IMR-90 (cell line): Measurements from ENCODE around the gene SECTM1. TPM values are rescaled to one million over a fixed set of nuclear protein-coding genes. Genes with fewer than 3 reads are reported as not detected.

Experiments
- ATAC-seq: fragments of 200-7000 bp; cut with Tn5 transposase; 2 replicates; pipeline ENCODE4 v1.9.1; 2020; ENCODE audit warnings: low read depth, mild to moderate bottlenecking, moderate library complexity
- BruUV-seq: library from RNA; stranded (reverse); fragments of 400-500 nt; replicated peaks from 2 replicates; lab custom pipeline; 2021; lab: Mats Ljungman, UMichigan
- CTCF ChIA-PET: fragments of 300-600 bp; formaldehyde crosslinking; extraction: SDS; loops from one replicate; lab custom pipeline; 2021; ENCODE audit warnings: antibody characterized with exemption; lab: Yijun Ruan, JAX
- POLR2A ChIA-PET: fragments of 300-600 bp; sonication (Branson Sonifier 250); formaldehyde crosslinking; loops from one replicate; lab custom pipeline; 2022; ENCODE audit warnings: antibody characterized with exemption; ENCODE audit not compliant: unreplicated experiment; lab: Charles Lee
- DNase-seq: peaks from one replicate; pipeline ENCODE4 v3.0.0; 2013
- H2AFZ ChIP-seq: replicated peaks from 2 replicates; pipeline ENCODE3; 2013; ENCODE audit warnings: low read length, mild to moderate bottlenecking; ENCODE audit not compliant: poor library complexity
- H2AK5ac ChIP-seq: 2 replicates; pipeline ENCODE4 v1.6.1; 2013; ENCODE audit warnings: low read depth, low read length, inconsistent platforms
- H2AK9ac ChIP-seq: replicated peaks from 2 replicates; pipeline ENCODE3; 2013; ENCODE audit warnings: mild to moderate bottlenecking, low read depth, low read length, moderate library complexity; ENCODE audit not compliant: poor library complexity
- H2BK120ac ChIP-seq: 2 replicates; pipeline ENCODE4 v1.6.1; 2013; ENCODE audit warnings: low read depth, low read length, inconsistent platforms
- H2BK15ac ChIP-seq: 3 replicates; pipeline ENCODE4 v1.6.1; 2013; ENCODE audit warnings: low read depth, low read length, inconsistent platforms
- H2BK20ac ChIP-seq: 2 replicates; pipeline ENCODE4 v1.6.1; 2013; ENCODE audit warnings: low read depth, mild to moderate bottlenecking, inconsistent platforms, low read length, moderate library complexity
- H2BK5ac ChIP-seq: 2 replicates; pipeline ENCODE4 v1.6.1; 2013; ENCODE audit warnings: mild to moderate bottlenecking, low read depth, low read length, inconsistent platforms; ENCODE audit not compliant: poor library complexity, severe bottlenecking
- H3K14ac ChIP-seq: replicated peaks from 2 replicates; pipeline ENCODE4 v1.6.1; 2013; ENCODE audit warnings: low read depth, low read length, inconsistent platforms
- H3K18ac ChIP-seq: 2 replicates; pipeline ENCODE4 v1.6.1; 2013; ENCODE audit warnings: low read depth, low read length, control low read depth
- H3K23ac ChIP-seq: 2 replicates; pipeline ENCODE4 v1.6.1; 2013; ENCODE audit warnings: low read depth, low read length, inconsistent platforms
- H3K27ac ChIP-seq: 2 replicates; pipeline ENCODE4 v1.5.1; 2013; ENCODE audit warnings: mild to moderate bottlenecking, control low read depth, low read length; ENCODE audit not compliant: insufficient read depth
- H3K27me3 ChIP-seq: 2 replicates; pipeline ENCODE4 v1.6.1; 2013; ENCODE audit warnings: low read length; ENCODE audit not compliant: control insufficient read depth, insufficient read depth
- H3K36me3 ChIP-seq: 2 replicates; pipeline ENCODE4 v1.6.1; 2013; ENCODE audit warnings: low read length, mixed read lengths; ENCODE audit not compliant: control insufficient read depth, insufficient read depth
- H3K4ac ChIP-seq: 2 replicates; pipeline ENCODE4 v1.6.1; 2013; ENCODE audit warnings: low read depth, low read length, inconsistent platforms
- H3K4me1 ChIP-seq: 2 replicates; pipeline ENCODE4 v1.6.1; 2013; ENCODE audit warnings: low read length, mixed read lengths; ENCODE audit not compliant: control insufficient read depth, insufficient read depth
- H3K4me2 ChIP-seq: 2 replicates; pipeline ENCODE4 v1.6.1; 2013; ENCODE audit warnings: low read depth, mild to moderate bottlenecking, control low read depth, low read length, moderate library complexity
- H3K4me3 ChIP-seq: 2 replicates; pipeline ENCODE4 v1.5.1; 2013; ENCODE audit warnings: low read depth, mild to moderate bottlenecking, control low read depth, low read length, moderate library complexity; ENCODE audit not compliant: insufficient read depth
- H3K56ac ChIP-seq: 2 replicates; pipeline ENCODE4 v1.6.1; 2013; ENCODE audit warnings: low read length, inconsistent platforms; ENCODE audit not compliant: insufficient read depth; ENCODE audit errors: extremely low read depth
- H3K79me1 ChIP-seq, 2 experiments: 2 replicates each; pipeline ENCODE4 v1.6.1; 2013; ENCODE audit warnings: low read length in 2 of 2, inconsistent platforms in 1 of 2, low read depth in 1 of 2
- H3K9ac ChIP-seq: 2 replicates; pipeline ENCODE4 v1.6.1; 2013; ENCODE audit warnings: low read depth, low read length, control low read depth
- H3K9me1 ChIP-seq: 2 replicates; pipeline ENCODE4 v1.6.1; 2013; ENCODE audit warnings: low read length, inconsistent platforms; ENCODE audit not compliant: insufficient read depth
- H3K9me3 ChIP-seq: 2 replicates; pipeline ENCODE4 v1.6.1; 2013; ENCODE audit warnings: low read length; ENCODE audit not compliant: control insufficient read depth, insufficient read depth
- H4K20me1 ChIP-seq: 2 replicates; pipeline ENCODE4 v1.6.1; 2013; ENCODE audit warnings: low read length, inconsistent platforms; ENCODE audit not compliant: insufficient read depth
- H4K5ac ChIP-seq: 2 replicates; pipeline ENCODE4 v1.6.1; 2013; ENCODE audit warnings: mild to moderate bottlenecking, low read depth, low read length, control low read depth
- H4K8ac ChIP-seq, 2 experiments: 2 replicates each; pipeline ENCODE4 v1.6.1; 2013; ENCODE audit warnings: low read depth in 2 of 2, low read length in 2 of 2, control low read depth in 1 of 2, inconsistent platforms in 1 of 2
- H4K91ac ChIP-seq: 2 replicates; pipeline ENCODE4 v1.6.1; 2013; ENCODE audit warnings: low read depth, low read length, inconsistent platforms; ENCODE audit not compliant: insufficient read depth
- BHLHE40 ChIP-seq: fragments of 150-350 bp; IDR thresholded peaks from 2 replicates; pipeline ENCODE4 v1.6.1; 2016; ENCODE audit warnings: mild to moderate bottlenecking, low read depth, low read length
- CEBPB ChIP-seq: IDR thresholded peaks from 2 replicates; pipeline ENCODE4 v1.6.1; 2012; ENCODE audit warnings: low read depth, low read length, improper control_type of control experiment
- CHD1 ChIP-seq: IDR thresholded peaks from 2 replicates; pipeline ENCODE4 v1.6.1; 2012; ENCODE audit warnings: low read depth, low read length, improper control_type of control experiment
- FOS ChIP-seq: fragments of 150-350 bp; IDR thresholded peaks from 2 replicates; pipeline ENCODE4 v1.6.1; 2016; ENCODE audit warnings: low read depth, low read length
- RFX5 ChIP-seq: IDR thresholded peaks from 2 replicates; pipeline ENCODE4 v1.8.0; 2012; ENCODE audit warnings: low read depth, mild to moderate bottlenecking, low read length, moderate library complexity
- WGBS, 2 experiments: methylation state at CpG; one replicate each; pipeline versions ENCODE4 v1.1.5 to v1.1.7; 2013; ENCODE audit warnings: missing lambda C conversion rate in 2 of 2; ENCODE audit not compliant: insufficient read length in 1 of 2; ENCODE audit errors: extremely low coverage in 2 of 2; 5-methylcytosine and 5-hydroxymethylcytosine counted together
- dilution Hi-C: fragments of 300-500 bp; cut with HindIII; formaldehyde crosslinking; loops from one replicate; pipeline ENCODE4 v1.14.3; 2018; ENCODE audit warnings: low sequenced_read_pairs; ENCODE audit not compliant: unreplicated experiment
- in situ Hi-C: fragments of 300-500 bp; cut with MboI; formaldehyde crosslinking; loops from 3 replicates; pipeline ENCODE4 v1.14.3; 2019; ENCODE audit warnings: low sequenced_read_pairs, inconsistent platforms, mixed read lengths
- intact Hi-C: fragments of 100-400 bp; cut with micrococcal nuclease; formaldehyde crosslinking; loops from 2 replicates; pipeline ENCODE4 v1.10.0; 2022
- polyA plus RNA-seq, 3 experiments: library from polyadenylated mRNA; depleted of rRNA; stranded (reverse); fragments of >200 nt; gene quantifications; 2 replicates each; pipeline ENCODE4 v1.2.3, GENCODE V29; 2012; ENCODE audit warnings: low replicate concordance in 1 of 3
- total RNA-seq: library from RNA; depleted of rRNA; stranded (reverse); fragments of >200 nt; gene quantifications from 2 replicates; pipeline ENCODE4 v1.2.3, GENCODE V29; 2012

The SECTM1 gene
- total and polyA plus RNA-seq, 2 of the 4 experiments (the other 2 are of a cell fraction), result 2.3 to 4.4 TPM

DNA sequence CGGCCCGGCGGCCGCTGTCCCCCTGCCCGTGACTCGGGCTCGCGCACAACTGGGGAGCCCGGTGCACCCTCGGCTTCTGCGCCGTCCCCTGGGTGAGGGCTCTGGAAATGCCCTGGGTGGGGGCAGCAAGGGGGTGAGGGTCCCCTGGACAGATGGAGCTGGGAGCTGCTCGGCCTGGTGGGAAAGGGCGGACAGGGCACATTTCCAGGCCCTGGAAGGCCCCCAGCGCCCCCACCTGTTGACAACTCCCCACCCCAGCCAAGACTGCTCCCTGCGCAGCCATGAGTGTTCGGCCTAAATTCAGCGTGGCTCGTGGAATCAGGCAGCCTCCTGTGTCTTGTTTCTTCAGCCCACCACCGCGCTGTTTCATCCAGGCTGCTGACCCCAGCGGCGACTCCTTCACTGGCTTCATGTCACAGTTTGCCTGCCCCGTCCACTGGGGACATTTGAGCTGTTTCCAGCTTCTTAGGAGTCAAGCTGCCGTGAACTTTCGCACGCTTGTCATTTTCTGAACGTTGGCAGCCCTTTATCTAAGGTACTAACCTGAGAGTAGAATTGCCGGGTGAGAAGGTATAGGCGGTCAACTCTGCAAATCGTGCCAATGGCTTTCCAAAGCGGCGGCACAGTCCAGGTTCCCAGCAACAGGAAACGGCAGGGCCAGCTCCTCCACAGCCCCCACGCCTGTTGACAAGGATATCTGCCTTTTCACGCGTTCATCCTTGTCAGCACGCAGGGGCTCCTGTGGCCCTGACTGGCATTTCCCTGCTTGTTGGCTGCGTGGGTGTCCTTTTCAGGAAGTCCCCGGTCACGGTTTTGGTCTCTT is 38.9 kb upstream of the SECTM1 start:
- in situ Hi-C loops, result no loop called here

More for the DNA sequence above, 38.9 kb upstream of the SECTM1 start:
- Histone ChIP-seq H2BK120ac (no peak overlapping the region), H2BK20ac (no peak overlapping the region), H4K8ac (no peak overlapping the region), H3K4me2 (no peak overlapping the region), H2AK9ac (no peak overlapping the region), H4K91ac (no peak overlapping the region), H3K79me1 (no peaks in the 10 kb centered on the region), H3K4ac (no peak overlapping the region), H3K56ac (no peak overlapping the region), H3K36me3 (no peaks in the 10 kb centered on the region), H4K5ac (no peak overlapping the region), H3K14ac (no peak overlapping the region), H3K4me3 (no peak overlapping the region), H2AK5ac (no peak overlapping the region), H4K20me1 (no peaks in the 10 kb centered on the region), H3K27me3 (peaks cover 65% of the 10 kb centered on the region), H3K4me1 (no peaks in the 10 kb centered on the region), H3K9me1 (no peaks in the 10 kb centered on the region), H2AFZ (peak overlapping the region; percentile 69), H2BK5ac (no peak overlapping the region), H3K23ac (no peak overlapping the region), H3K18ac (no peak overlapping the region), H2BK15ac (no peak overlapping the region), H3K9me3 (no peaks in the 10 kb centered on the region), H3K27ac (no peak overlapping the region), H3K9ac (no peak overlapping the region)
- dilution Hi-C loops (no loop called here), intact Hi-C loops (no loop called here)
- no peak for DNase-seq
- ChIA-PET POLR2A (no interaction called here), CTCF (no interaction called here)
- 32% methylated on average over 15 of the region's 41 CpGs; no CpG with 5 or more reads in 1 of the 2 experiments for WGBS, 2 experiments
- BruUV-seq, result no TSS peak
- no peak for ATAC-seq
- TF ChIP-seq RFX5 (no peak), CEBPB (no peak), BHLHE40 (no peak), FOS (no peak), CHD1 (no peak)
